Panc1 (cell line): Measurements from ENCODE around the gene CGNL1.

ENCODE experiments used
- CTCF ChIP-seq: fragments of 450-650 bp; IDR thresholded peaks from 2 replicates; pipeline ENCODE4 v1.5.1; 2017; ENCODE audit warnings: mild to moderate bottlenecking
- POLR2AphosphoS5 ChIP-seq: IDR thresholded peaks from 2 replicates; pipeline ENCODE4 v1.6.1; 2012; ENCODE audit warnings: mild to moderate bottlenecking, low read depth, low read length, moderate library complexity
- REST ChIP-seq, 2 experiments: IDR thresholded peaks; 2 replicates each; pipeline ENCODE4 v1.6.1; 2011 to 2012; ENCODE audit warnings: low read depth in 2 of 2, control low read depth in 1 of 2, low read length in 1 of 2, mild to moderate bottlenecking in 1 of 2, moderate library complexity in 1 of 2; ENCODE audit not compliant: insufficient read depth in 1 of 2

- no peak for TF ChIP-seq CTCF
- no peak for TF ChIP-seq POLR2AphosphoS5
- no peak for TF ChIP-seq REST (IDR thresholded peaks at IDR 0.05; ENCODE audit: insufficient read depth in 1 of 2, low read depth in 2 of 2, low read length in 1 of 2)
Observed at GRCh38 chr15:57479005-57479404, 102.7 kb downstream of the CGNL1 start.
